ENCODE results near the gene SPEG.

Gene SPEG

DNA sequence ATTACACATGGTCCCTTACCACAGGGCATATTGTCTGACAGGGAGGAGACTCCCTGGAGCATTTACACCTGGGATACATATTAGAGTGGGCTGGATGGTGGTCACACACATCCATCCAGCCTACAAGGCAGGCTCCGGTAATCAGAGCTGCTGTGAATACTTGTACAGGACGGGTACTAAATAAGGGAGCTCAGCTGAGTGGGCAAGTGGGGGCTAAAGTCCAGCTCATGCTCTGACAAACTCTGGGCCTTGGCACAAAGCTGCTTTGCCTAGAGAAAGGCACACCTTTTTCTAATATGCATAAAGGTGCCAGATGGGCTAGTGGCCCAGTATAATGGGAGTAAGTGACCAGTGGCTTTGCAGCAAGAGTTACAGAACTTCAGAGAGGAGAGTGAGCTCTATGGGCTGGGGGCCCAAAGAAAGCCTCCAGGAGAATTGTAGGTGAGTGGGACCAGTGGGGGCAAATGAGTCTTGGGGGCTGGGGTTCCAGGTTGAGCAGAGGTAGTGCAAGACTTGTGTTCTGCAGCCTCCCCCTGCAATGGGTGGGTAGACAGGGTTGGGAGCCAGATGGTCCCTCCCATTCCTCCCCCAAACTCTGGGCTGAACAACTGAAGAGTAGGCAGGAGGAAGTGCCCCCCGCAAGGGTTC lies 110.8 kb downstream of the SPEG start:
- no peak overlapping the region for H3K4me2 ChIP-seq (ENCODE audit: low read length)
- TF ChIP-seq, protein P1, sequence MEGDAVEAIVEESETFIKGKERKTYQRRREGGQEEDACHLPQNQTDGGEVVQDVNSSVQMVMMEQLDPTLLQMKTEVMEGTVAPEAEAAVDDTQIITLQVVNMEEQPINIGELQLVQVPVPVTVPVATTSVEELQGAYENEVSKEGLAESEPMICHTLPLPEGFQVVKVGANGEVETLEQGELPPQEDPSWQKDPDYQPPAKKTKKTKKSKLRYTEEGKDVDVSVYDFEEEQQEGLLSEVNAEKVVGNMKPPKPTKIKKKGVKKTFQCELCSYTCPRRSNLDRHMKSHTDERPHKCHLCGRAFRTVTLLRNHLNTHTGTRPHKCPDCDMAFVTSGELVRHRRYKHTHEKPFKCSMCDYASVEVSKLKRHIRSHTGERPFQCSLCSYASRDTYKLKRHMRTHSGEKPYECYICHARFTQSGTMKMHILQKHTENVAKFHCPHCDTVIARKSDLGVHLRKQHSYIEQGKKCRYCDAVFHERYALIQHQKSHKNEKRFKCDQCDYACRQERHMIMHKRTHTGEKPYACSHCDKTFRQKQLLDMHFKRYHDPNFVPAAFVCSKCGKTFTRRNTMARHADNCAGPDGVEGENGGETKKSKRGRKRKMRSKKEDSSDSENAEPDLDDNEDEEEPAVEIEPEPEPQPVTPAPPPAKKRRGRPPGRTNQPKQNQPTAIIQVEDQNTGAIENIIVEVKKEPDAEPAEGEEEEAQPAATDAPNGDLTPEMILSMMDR (IDR thresholded peaks at IDR 0.05; ENCODE audit: low read depth, low read length, poor library complexity, severe bottlenecking): no peak
- no peak for TF ChIP-seq EZH2phosphoT487 (IDR thresholded peaks at IDR 0.05; ENCODE audit: borderline replicate concordance, low read length)

DNA sequence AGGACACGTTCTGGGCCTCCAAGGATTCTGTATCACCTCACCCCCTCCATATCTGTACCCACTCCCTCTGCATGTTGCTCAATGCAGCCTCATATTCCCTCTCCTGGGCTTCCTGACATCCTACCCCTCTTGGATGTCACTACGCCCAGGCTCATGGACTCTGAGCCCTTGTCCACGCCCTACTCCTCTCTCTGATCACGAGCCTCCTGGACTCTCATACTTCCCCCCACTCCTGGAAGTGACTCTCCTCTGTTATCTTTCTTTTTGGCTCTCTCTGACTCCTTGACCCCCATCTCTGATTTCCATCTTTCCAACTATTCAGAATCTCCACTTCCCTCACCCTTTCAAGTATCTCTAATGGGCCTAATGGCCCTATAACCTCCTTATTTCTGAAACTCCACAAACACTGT lies 111.3 kb downstream of the SPEG start:
- TF ChIP-seq, protein P1 (IDR thresholded peaks at IDR 0.05; ENCODE audit: low read depth, low read length, poor library complexity, severe bottlenecking): no peak
- no peak for TF ChIP-seq EZH2phosphoT487 (IDR thresholded peaks at IDR 0.05; ENCODE audit: borderline replicate concordance, low read length)
- peaks cover 8% of the 10 kb centered on the region for H3K79me2 ChIP-seq (ENCODE audit: control insufficient read depth, low read length)
- no peak overlapping the region for H3K4me2 ChIP-seq (ENCODE audit: low read length)
- H3K4me1 ChIP-seq (ENCODE audit: control insufficient read depth, low read length): peaks cover 22% of the 10 kb centered on the region
- peaks cover 15% of the 10 kb centered on the region; the same call in 1 of the 2 replicates for H3K27me3 ChIP-seq (ENCODE audit: control insufficient read depth, low read length)
- no peaks in the 10 kb centered on the region for H3K9me2 ChIP-seq (replicated peaks; ENCODE audit: control insufficient read depth, low read length)
- no peaks in the 10 kb centered on the region for H3F3A ChIP-seq (ENCODE audit: control insufficient read depth, insufficient read depth)
- H3K9me3 ChIP-seq (ENCODE audit: control insufficient read depth, insufficient read depth, low read length): no peaks in the 10 kb centered on the region
- H4K20me1 ChIP-seq (ENCODE audit: control insufficient read depth, insufficient read depth, low read depth, low read length): peaks cover 4% of the 10 kb centered on the region
- H3K27ac ChIP-seq (ENCODE audit: low read depth, low read length): no peak overlapping the region
- H3K4me3 ChIP-seq (ENCODE audit: low read length): no peak overlapping the region
- H3K36me3 ChIP-seq (ENCODE audit: control insufficient read depth, low read length): peaks cover 6% of the 10 kb centered on the region

More for the DNA sequence above, 110.8 kb downstream of the SPEG start:
- H4K20me1 ChIP-seq (ENCODE audit: control insufficient read depth, insufficient read depth, low read depth, low read length): peaks cover 6% of the 10 kb centered on the region
- H3K9me3 ChIP-seq (ENCODE audit: control insufficient read depth, insufficient read depth, low read length): no peaks in the 10 kb centered on the region
- H3K79me2 ChIP-seq (ENCODE audit: control insufficient read depth, low read length): peaks cover 8% of the 10 kb centered on the region
- H3F3A ChIP-seq (ENCODE audit: control insufficient read depth, insufficient read depth): no peaks in the 10 kb centered on the region
- H3K9me2 ChIP-seq (replicated peaks; ENCODE audit: control insufficient read depth, low read length): no peaks in the 10 kb centered on the region
- peaks cover 9% of the 10 kb centered on the region for H3K36me3 ChIP-seq (ENCODE audit: control insufficient read depth, low read length)
- H3K27me3 ChIP-seq (ENCODE audit: control insufficient read depth, low read length): peaks cover 15% of the 10 kb centered on the region; the same call in 1 of the 2 replicates
- H3K4me3 ChIP-seq (ENCODE audit: low read length): no peak overlapping the region
- H3K4me1 ChIP-seq (ENCODE audit: control insufficient read depth, low read length): peaks cover 22% of the 10 kb centered on the region
- no peak overlapping the region for H3K27ac ChIP-seq (ENCODE audit: low read depth, low read length)

DNA sequence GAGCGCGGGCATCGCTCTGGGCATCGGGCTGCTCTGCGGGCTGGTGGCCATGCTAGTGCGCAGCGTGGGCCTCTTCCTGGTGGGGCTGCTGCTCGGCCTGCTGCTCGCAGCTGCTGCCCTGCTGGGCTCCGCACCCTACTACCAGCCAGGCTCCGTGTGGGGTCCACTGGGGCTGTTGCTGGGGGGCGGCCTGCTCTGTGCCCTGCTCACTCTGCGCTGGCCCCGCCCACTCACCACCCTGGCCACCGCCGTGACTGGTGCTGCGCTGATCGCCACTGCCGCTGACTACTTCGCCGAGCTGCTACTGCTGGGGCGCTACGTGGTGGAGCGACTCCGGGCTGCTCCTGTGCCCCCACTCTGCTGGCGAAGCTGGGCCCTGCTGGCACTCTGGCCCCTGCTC lies 113.0 kb downstream of the SPEG start:
- no peaks in the 10 kb centered on the region for H3K36me3 ChIP-seq (ENCODE audit: control insufficient read depth, low read length)
- no peak overlapping the region for H3K4me3 ChIP-seq (ENCODE audit: low read length)
- H3K4me1 ChIP-seq (ENCODE audit: control insufficient read depth, low read length): peaks cover 7% of the 10 kb centered on the region
- no peak overlapping the region for H3K27ac ChIP-seq (ENCODE audit: low read depth, low read length)
- TF ChIP-seq, protein P1 (IDR thresholded peaks at IDR 0.05; ENCODE audit: low read depth, low read length, poor library complexity, severe bottlenecking): no peak
- TF ChIP-seq EZH2phosphoT487 (IDR thresholded peaks at IDR 0.05; ENCODE audit: borderline replicate concordance, low read length): no peak
- no peak overlapping the region for H3K4me2 ChIP-seq (ENCODE audit: low read length)
- no peaks in the 10 kb centered on the region for H4K20me1 ChIP-seq (ENCODE audit: control insufficient read depth, insufficient read depth, low read depth, low read length)
- no peaks in the 10 kb centered on the region for H3K9me2 ChIP-seq (replicated peaks; ENCODE audit: control insufficient read depth, low read length)
- no peaks in the 10 kb centered on the region for H3F3A ChIP-seq (ENCODE audit: control insufficient read depth, insufficient read depth)
- H3K27me3 ChIP-seq (ENCODE audit: control insufficient read depth, low read length): peaks cover 15% of the 10 kb centered on the region; the same call in 1 of the 2 replicates
- H3K9me3 ChIP-seq (ENCODE audit: control insufficient read depth, insufficient read depth, low read length): no peaks in the 10 kb centered on the region
- no peaks in the 10 kb centered on the region; the same call in 1 of the 2 replicates for H3K79me2 ChIP-seq (ENCODE audit: control insufficient read depth, low read length)

All from DOHH2 (cell line).